ENCODE results near the gene SOX10. TPM values are rescaled to one million over a fixed set of nuclear protein-coding genes. Genes with fewer than 3 reads are reported as not detected.

Gene SOX10
- total RNA-seq, 1 experiment from 2014 or later, result 2.7 TPM

DNA sequence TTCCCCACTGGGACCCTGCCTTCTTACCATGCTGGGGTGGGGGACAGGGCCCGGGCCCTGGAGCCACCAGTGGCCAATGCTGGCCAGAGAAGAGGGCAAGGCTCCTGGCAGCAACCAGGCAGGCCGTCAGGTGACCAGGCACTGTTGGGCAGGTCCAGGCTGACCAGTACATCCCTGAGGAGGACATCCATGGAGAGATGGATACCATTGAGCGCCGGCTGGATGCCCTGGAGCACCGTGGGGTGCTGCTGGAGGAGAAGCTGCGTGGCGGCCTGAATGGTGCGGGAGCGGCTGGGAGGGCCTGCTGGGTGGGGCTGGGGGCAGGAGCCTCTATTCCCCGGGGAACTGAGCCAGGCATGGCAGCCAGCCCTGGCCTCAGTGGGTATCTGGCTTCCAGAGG, 52.0 kb downstream of the SOX10 start:
- H3K4me1 Mint-ChIP-seq, result peaks cover 3% of the 10 kb centered on the region
- CTCF ChIA-PET, result interaction anchor here (0.8 to 2.5 kb wide), 5 partner anchors 26 to 114 kb away, joined by 3 to 47 read pairs (median 17); partner anchors contain the start of gene MICALL1
- no peaks in the 10 kb centered on the region for H3K9me3 Mint-ChIP-seq
- H3K4me3 Mint-ChIP-seq, result no peak overlapping the region
- H3K27me3 Mint-ChIP-seq (ENCODE audit: low read depth), result no peaks in the 10 kb centered on the region; the same call in 1 of the 2 replicates
- H3K27ac Mint-ChIP-seq, result no peak overlapping the region
- DNase-seq (ENCODE audit: low spot score) (no peak), ATAC-seq (no peak)
- POLR2A ChIA-PET, result interaction anchor here (1.5 kb wide), 1 partner anchor 21 kb away, joined by 4 read pairs; the partner anchor contains the start of genes C22orf23 and POLR2F
- TF ChIP-seq ZNF317 (CRISPR knock-in tag; IDR thresholded peaks at IDR 0.05; ENCODE audit: borderline replicate concordance, low read depth) (no peak), TEAD4 (CRISPR knock-in tag; IDR thresholded peaks at IDR 0.05) (no peak), KAT7 (CRISPR knock-in tag; IDR thresholded peaks at IDR 0.05; ENCODE audit: borderline replicate concordance) (no peak), ESRRA (CRISPR knock-in tag; IDR thresholded peaks at IDR 0.05; ENCODE audit: borderline replicate concordance) (no peak), TEAD1 (CRISPR knock-in tag; IDR thresholded peaks at IDR 0.05) (no peak), NR2C2 (CRISPR knock-in tag; IDR thresholded peaks at IDR 0.05) (no peak), ZNF671 (CRISPR knock-in tag; IDR thresholded peaks at IDR 0.05) (no peak), SP1 (CRISPR knock-in tag; conservative IDR thresholded peaks at IDR 0.05) (no peak), ZNF263 (CRISPR knock-in tag; IDR thresholded peaks at IDR 0.05; ENCODE audit: low read depth) (no peak), ZBTB21 (CRISPR knock-in tag; IDR thresholded peaks at IDR 0.05; ENCODE audit: borderline replicate concordance) (no peak), SMAD3 (CRISPR knock-in tag; IDR thresholded peaks at IDR 0.05; ENCODE audit: borderline replicate concordance) (no peak), ZMAT4 (CRISPR knock-in tag; IDR thresholded peaks at IDR 0.05) (no peak), IRF2 (CRISPR knock-in tag; IDR thresholded peaks at IDR 0.05; ENCODE audit: borderline replicate concordance, low read depth) (no peak)
- TF ChIP-seq, protein P1, sequence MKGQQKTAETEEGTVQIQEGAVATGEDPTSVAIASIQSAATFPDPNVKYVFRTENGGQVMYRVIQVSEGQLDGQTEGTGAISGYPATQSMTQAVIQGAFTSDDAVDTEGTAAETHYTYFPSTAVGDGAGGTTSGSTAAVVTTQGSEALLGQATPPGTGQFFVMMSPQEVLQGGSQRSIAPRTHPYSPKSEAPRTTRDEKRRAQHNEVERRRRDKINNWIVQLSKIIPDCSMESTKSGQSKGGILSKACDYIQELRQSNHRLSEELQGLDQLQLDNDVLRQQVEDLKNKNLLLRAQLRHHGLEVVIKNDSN (CRISPR knock-in tag; IDR thresholded peaks at IDR 0.05), result no peak
- TF ChIP-seq, protein P2, sequence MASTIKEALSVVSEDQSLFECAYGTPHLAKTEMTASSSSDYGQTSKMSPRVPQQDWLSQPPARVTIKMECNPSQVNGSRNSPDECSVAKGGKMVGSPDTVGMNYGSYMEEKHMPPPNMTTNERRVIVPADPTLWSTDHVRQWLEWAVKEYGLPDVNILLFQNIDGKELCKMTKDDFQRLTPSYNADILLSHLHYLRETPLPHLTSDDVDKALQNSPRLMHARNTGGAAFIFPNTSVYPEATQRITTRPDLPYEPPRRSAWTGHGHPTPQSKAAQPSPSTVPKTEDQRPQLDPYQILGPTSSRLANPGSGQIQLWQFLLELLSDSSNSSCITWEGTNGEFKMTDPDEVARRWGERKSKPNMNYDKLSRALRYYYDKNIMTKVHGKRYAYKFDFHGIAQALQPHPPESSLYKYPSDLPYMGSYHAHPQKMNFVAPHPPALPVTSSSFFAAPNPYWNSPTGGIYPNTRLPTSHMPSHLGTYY (CRISPR knock-in tag; IDR thresholded peaks at IDR 0.05), result no peak
- TF ChIP-seq, protein P3, sequence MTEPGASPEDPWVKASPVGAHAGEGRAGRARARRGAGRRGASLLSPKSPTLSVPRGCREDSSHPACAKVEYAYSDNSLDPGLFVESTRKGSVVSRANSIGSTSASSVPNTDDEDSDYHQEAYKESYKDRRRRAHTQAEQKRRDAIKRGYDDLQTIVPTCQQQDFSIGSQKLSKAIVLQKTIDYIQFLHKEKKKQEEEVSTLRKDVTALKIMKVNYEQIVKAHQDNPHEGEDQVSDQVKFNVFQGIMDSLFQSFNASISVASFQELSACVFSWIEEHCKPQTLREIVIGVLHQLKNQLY (CRISPR knock-in tag; IDR thresholded peaks at IDR 0.05), result no peak
- TF ChIP-seq, protein P4, sequence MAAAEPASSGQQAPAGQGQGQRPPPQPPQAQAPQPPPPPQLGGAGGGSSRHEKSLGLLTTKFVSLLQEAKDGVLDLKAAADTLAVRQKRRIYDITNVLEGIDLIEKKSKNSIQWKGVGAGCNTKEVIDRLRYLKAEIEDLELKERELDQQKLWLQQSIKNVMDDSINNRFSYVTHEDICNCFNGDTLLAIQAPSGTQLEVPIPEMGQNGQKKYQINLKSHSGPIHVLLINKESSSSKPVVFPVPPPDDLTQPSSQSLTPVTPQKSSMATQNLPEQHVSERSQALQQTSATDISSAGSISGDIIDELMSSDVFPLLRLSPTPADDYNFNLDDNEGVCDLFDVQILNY (CRISPR knock-in tag; IDR thresholded peaks at IDR 0.05), result no peak
- TF ChIP-seq, protein P5, sequence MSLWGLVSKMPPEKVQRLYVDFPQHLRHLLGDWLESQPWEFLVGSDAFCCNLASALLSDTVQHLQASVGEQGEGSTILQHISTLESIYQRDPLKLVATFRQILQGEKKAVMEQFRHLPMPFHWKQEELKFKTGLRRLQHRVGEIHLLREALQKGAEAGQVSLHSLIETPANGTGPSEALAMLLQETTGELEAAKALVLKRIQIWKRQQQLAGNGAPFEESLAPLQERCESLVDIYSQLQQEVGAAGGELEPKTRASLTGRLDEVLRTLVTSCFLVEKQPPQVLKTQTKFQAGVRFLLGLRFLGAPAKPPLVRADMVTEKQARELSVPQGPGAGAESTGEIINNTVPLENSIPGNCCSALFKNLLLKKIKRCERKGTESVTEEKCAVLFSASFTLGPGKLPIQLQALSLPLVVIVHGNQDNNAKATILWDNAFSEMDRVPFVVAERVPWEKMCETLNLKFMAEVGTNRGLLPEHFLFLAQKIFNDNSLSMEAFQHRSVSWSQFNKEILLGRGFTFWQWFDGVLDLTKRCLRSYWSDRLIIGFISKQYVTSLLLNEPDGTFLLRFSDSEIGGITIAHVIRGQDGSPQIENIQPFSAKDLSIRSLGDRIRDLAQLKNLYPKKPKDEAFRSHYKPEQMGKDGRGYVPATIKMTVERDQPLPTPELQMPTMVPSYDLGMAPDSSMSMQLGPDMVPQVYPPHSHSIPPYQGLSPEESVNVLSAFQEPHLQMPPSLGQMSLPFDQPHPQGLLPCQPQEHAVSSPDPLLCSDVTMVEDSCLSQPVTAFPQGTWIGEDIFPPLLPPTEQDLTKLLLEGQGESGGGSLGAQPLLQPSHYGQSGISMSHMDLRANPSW (CRISPR knock-in tag; conservative IDR thresholded peaks at IDR 0.05; ENCODE audit: low read depth), result no peak
- H3K36me3 Mint-ChIP-seq, result peaks cover 21% of the 10 kb centered on the region

DNA sequence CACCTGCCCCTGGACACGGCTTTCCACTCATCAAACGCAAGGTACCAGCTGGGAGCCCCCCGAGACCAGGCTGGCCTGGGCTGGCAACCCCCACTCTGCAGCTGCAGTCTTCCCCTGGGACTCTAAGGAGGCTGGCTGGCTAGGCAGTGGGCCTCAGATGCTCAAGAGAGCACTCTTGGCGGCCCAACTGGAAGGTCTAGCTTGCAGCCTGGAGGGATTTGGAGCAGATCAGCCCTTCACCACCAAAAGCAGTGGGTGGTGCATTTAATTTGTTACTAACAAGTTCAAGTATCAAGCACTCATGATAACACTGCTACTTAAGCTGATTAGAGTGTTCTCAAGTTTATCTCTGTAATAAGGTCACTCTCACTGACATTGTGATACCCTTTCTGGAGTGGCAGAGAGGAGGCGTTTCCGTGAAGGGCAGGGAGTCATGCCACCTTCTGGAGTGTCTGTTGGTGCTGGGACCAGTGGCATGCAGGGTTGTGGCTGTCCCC, 52.4 kb downstream of the SOX10 start:
- Mint-ChIP-seq H3K36me3 (peaks cover 20% of the 10 kb centered on the region), H3K4me1 (peaks cover 3% of the 10 kb centered on the region), H3K27ac (no peak overlapping the region), H3K27me3 (ENCODE audit: low read depth) (no peaks in the 10 kb centered on the region; the same call in 1 of the 2 replicates), H3K4me3 (no peak overlapping the region), H3K9me3 (no peaks in the 10 kb centered on the region)
- ChIA-PET POLR2A (no interaction called here), CTCF (interaction anchor here (0.8 to 2.5 kb wide), 4 partner anchors 8 to 45 kb away, joined by 3 to 47 read pairs (median 11); partner anchors contain the start of gene MICALL1)
- DNase-seq (ENCODE audit: low spot score), result no peak
- no peak for ATAC-seq
- TF ChIP-seq ZMAT4 (CRISPR knock-in tag; IDR thresholded peaks at IDR 0.05) (no peak), NFE2L1 (CRISPR knock-in tag; IDR thresholded peaks at IDR 0.05) (no peak), E2F4 (CRISPR knock-in tag; IDR thresholded peaks at IDR 0.05; ENCODE audit: borderline replicate concordance, low read depth) (no peak), RORB (CRISPR knock-in tag; IDR thresholded peaks at IDR 0.05) (no peak)
- TF ChIP-seq, protein P6, sequence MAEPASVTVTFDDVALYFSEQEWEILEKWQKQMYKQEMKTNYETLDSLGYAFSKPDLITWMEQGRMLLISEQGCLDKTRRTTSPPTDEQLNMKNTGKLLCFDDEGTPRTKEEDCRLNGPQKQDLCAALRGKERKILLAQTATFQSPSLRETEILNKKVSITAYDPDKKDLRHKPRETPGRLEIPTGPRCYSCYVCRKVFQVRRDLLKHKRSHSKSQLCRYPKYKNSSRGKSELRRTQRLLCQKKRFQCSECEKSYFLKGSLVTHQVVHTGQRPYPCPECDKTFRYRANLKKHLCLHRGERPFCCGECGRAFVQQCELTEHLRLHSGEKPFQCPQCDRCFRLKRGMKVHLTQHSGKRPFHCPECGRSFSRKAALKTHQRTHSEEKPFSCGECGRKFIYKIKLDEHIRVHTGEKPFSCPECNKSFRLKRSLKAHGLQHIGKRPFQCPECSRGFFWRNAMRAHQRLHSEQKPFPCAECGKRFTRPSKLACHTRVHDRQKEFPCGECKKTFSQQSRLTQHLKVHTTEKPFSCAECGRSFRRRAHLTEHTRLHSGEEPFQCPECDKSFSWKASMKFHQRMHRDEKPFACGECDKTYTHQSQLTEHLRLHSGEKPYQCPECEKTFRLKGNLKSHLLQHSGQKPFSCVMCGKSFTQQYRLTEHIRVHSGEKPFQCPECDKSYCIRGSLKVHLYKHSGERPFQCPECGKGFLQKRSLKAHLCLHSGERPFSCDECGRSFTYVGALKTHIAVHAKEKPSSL (CRISPR knock-in tag; conservative IDR thresholded peaks at IDR 0.05), result no peak
- TF ChIP-seq, protein P7, sequence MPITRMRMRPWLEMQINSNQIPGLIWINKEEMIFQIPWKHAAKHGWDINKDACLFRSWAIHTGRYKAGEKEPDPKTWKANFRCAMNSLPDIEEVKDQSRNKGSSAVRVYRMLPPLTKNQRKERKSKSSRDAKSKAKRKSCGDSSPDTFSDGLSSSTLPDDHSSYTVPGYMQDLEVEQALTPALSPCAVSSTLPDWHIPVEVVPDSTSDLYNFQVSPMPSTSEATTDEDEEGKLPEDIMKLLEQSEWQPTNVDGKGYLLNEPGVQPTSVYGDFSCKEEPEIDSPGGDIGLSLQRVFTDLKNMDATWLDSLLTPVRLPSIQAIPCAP (CRISPR knock-in tag; IDR thresholded peaks at IDR 0.05), result no peak

Measured in WTC11 (cell line).